H1 (cell line): ENCODE data around the gene PLXDC2. TPM values are rescaled to one million over a fixed set of nuclear protein-coding genes. Genes with fewer than 3 reads are reported as not detected.

Source experiments
- CTCF ChIA-PET: fragments of 300-600 bp; sonication (Branson Sonifier 250); formaldehyde crosslinking; loops from one replicate; lab custom pipeline; 2021; ENCODE audit not compliant: partially characterized antibody; lab: Charles Lee
- POLR2A ChIA-PET: fragments of 300-600 bp; sonication (Branson Sonifier 250); formaldehyde crosslinking; loops from one replicate; lab custom pipeline; 2021; ENCODE audit warnings: inconsistent platforms; ENCODE audit not compliant: partially characterized antibody; lab: Charles Lee
- DNase-seq, 2 experiments: peaks; one replicate each; pipeline versions ENCODE4 v3.0.0 to v3.0.0-alpha.2; 2010 to 2022; ENCODE audit warnings: low spot score in 2 of 2, low read depth in 1 of 2, mixed read lengths in 1 of 2
- FAIRE-seq: peaks from 2 replicates; lab custom pipeline; 2011; peaks lifted over from hg19 to GRCh38; lab: Jason Lieb, UNC
- H2AFZ ChIP-seq: 2 replicates; pipeline ENCODE4 v1.8.1; 2012; ENCODE audit warnings: low read length, inconsistent platforms
- H2AK5ac ChIP-seq: 2 replicates; pipeline ENCODE4 v1.6.1; 2013; ENCODE audit warnings: low read depth, low read length
- H2BK120ac ChIP-seq: replicated peaks from 2 replicates; pipeline ENCODE3; 2013; ENCODE audit warnings: low read depth, low read length, inconsistent platforms
- H2BK12ac ChIP-seq: 2 replicates; pipeline ENCODE4 v1.6.1; 2013; ENCODE audit warnings: low read depth, low read length
- H2BK15ac ChIP-seq: 2 replicates; pipeline ENCODE4 v1.6.1; 2013; ENCODE audit warnings: low read length
- H2BK20ac ChIP-seq: 2 replicates; pipeline ENCODE4 v1.6.1; 2013; ENCODE audit warnings: low read length
- H2BK5ac ChIP-seq: 2 replicates; pipeline ENCODE4 v1.6.1; 2013; ENCODE audit warnings: low read depth, low read length
- H3K14ac ChIP-seq: 2 replicates; pipeline ENCODE4 v1.6.1; 2013; ENCODE audit warnings: inconsistent platforms; ENCODE audit not compliant: insufficient read length
- H3K18ac ChIP-seq: 2 replicates; pipeline ENCODE4 v1.6.1; 2013; ENCODE audit warnings: low read length; ENCODE audit errors: extremely low read depth
- H3K23ac ChIP-seq: 2 replicates; pipeline ENCODE4 v1.6.1; 2013; ENCODE audit warnings: inconsistent platforms; ENCODE audit not compliant: insufficient read length
- H3K23me2 ChIP-seq: 2 replicates; pipeline ENCODE4 v1.6.1; 2013; ENCODE audit warnings: low read depth, low read length
- H3K27ac ChIP-seq: 2 replicates; pipeline ENCODE4 v1.6.1; 2011; ENCODE audit warnings: low read depth, low read length, inconsistent platforms
- H3K27me3 ChIP-seq, 4 experiments: replicated peaks in 1 of 4; 1 replicate in 1 of 4; 2 replicates in 3 of 4; pipeline versions ENCODE4 v1.6.1 to v1.8.1; 2011 to 2013; ENCODE audit warnings: low read length in 3 of 4, mild to moderate bottlenecking in 3 of 4, inconsistent platforms in 2 of 4, mixed read lengths in 2 of 4, moderate library complexity in 1 of 4; ENCODE audit not compliant: control insufficient read depth in 3 of 4, insufficient read depth in 3 of 4; ENCODE audit errors: extremely low read depth in 1 of 4
- H3K36me3 ChIP-seq, 4 experiments: 2 replicates each; pipeline versions ENCODE4 v1.6.1 to v1.8.1; 2011 to 2013; ENCODE audit warnings: mild to moderate bottlenecking in 4 of 4, low read length in 3 of 4, moderate library complexity in 2 of 4, control low read depth in 1 of 4, inconsistent platforms in 1 of 4; ENCODE audit not compliant: insufficient read depth in 4 of 4, control insufficient read depth in 2 of 4
- H3K4ac ChIP-seq: replicated peaks from 2 replicates; pipeline ENCODE3; 2013; ENCODE audit warnings: low read length, low read depth, mixed read lengths, inconsistent platforms; ENCODE audit not compliant: insufficient read length
- H3K4me1 ChIP-seq, 4 experiments: replicated peaks in 1 of 4; 1 replicate in 1 of 4; 2 replicates in 3 of 4; pipeline versions ENCODE4 v1.6.1 to v1.8.1; 2011 to 2013; ENCODE audit warnings: low read length in 3 of 4, inconsistent platforms in 2 of 4, mixed read lengths in 1 of 4; ENCODE audit not compliant: insufficient read depth in 4 of 4, control insufficient read depth in 3 of 4
- H3K4me2 ChIP-seq, 2 experiments: 2 replicates each; pipeline versions ENCODE4 v1.6.1 to v1.8.1; 2011 to 2013; ENCODE audit warnings: low read depth in 2 of 2, low read length in 2 of 2, control low read depth in 1 of 2, inconsistent platforms in 1 of 2, mild to moderate bottlenecking in 1 of 2; ENCODE audit not compliant: insufficient read depth in 1 of 2
- H3K4me3 ChIP-seq, 4 experiments: fragments of 200-600, 300-600 bp in 1 of 4; sonication (generic), shearing (Covaris generic), sonication (Bioruptor Twin) in 1 of 4; 2 replicates each; pipeline versions ENCODE4 v1.5.1 to v1.8.1; 2011 to 2016; ENCODE audit warnings: low read length in 4 of 4, low read depth in 3 of 4, control low read depth in 2 of 4, inconsistent platforms in 2 of 4, mild to moderate bottlenecking in 2 of 4, mixed read lengths in 1 of 4, moderate library complexity in 1 of 4; ENCODE audit not compliant: insufficient read depth in 2 of 4; ENCODE audit errors: extremely low read depth in 1 of 4
- H3K56ac ChIP-seq: replicated peaks from 2 replicates; pipeline ENCODE3; 2013; ENCODE audit warnings: low read depth, mild to moderate bottlenecking, mixed read lengths, low read length, inconsistent platforms; ENCODE audit not compliant: insufficient read length
- H3K79me1 ChIP-seq: 2 replicates; pipeline ENCODE4 v1.6.1; 2013; ENCODE audit warnings: low read depth, low read length, control low read depth
- H3K79me2 ChIP-seq, 2 experiments: 2 replicates each; pipeline versions ENCODE4 v1.6.1 to v1.8.1; 2012 to 2013; ENCODE audit warnings: low read length in 2 of 2, mild to moderate bottlenecking in 2 of 2, inconsistent platforms in 1 of 2; ENCODE audit not compliant: insufficient read depth in 2 of 2, control insufficient read depth in 1 of 2
- H3K9ac ChIP-seq, 4 experiments: replicated peaks in 1 of 4; 1 replicate in 1 of 4; 2 replicates in 3 of 4; pipeline versions ENCODE4 v1.6.1 to v1.8.1; 2011 to 2013; ENCODE audit warnings: low read depth in 3 of 4, low read length in 3 of 4, control low read depth in 2 of 4, mild to moderate bottlenecking in 2 of 4, moderate library complexity in 2 of 4, inconsistent platforms in 1 of 4; ENCODE audit errors: extremely low read depth in 1 of 4
- H3K9me3 ChIP-seq, 2 experiments: 2 replicates each; pipeline versions ENCODE4 v1.6.1 to v1.8.1; 2012 to 2013; ENCODE audit warnings: mild to moderate bottlenecking in 2 of 2, moderate library complexity in 2 of 2, control low read depth in 1 of 2, inconsistent platforms in 1 of 2, low read depth in 1 of 2, low read length in 1 of 2, mixed read lengths in 1 of 2; ENCODE audit not compliant: insufficient read depth in 2 of 2
- H4K20me1 ChIP-seq, 2 experiments: replicated peaks in 1 of 2; 2 replicates each; pipeline versions ENCODE3 to v1.8.1; 2011 to 2013; ENCODE audit warnings: inconsistent platforms in 2 of 2, low read length in 2 of 2, mild to moderate bottlenecking in 1 of 2; ENCODE audit not compliant: insufficient read depth in 2 of 2, control insufficient read depth in 1 of 2
- H4K5ac ChIP-seq: 2 replicates; pipeline ENCODE4 v1.6.1; 2013; ENCODE audit warnings: low read length, low read depth, mixed read lengths, inconsistent platforms; ENCODE audit not compliant: insufficient read length
- H4K8ac ChIP-seq: 2 replicates; pipeline ENCODE4 v1.8.0; 2013; ENCODE audit warnings: mild to moderate bottlenecking, moderate library complexity, low read length, inconsistent platforms; ENCODE audit not compliant: insufficient read depth; ENCODE audit errors: extremely low read depth
- H4K91ac ChIP-seq: replicated peaks from 2 replicates; pipeline ENCODE3; 2013; ENCODE audit warnings: low read length, mixed read lengths, inconsistent platforms; ENCODE audit not compliant: insufficient read length
- ATF2 ChIP-seq: IDR thresholded peaks from 2 replicates; pipeline ENCODE4 v1.6.1; 2012; ENCODE audit warnings: low read length, inconsistent platforms
- CBX8 ChIP-seq: fragments of 300-800, 300-1000 bp; sonication (generic); IDR thresholded peaks from 2 replicates; pipeline ENCODE4 v1.7.1; 2016; ENCODE audit warnings: low read depth, low read length, borderline replicate concordance
- CHD2 ChIP-seq: IDR thresholded peaks from 2 replicates; pipeline ENCODE4 v1.6.1; 2012; ENCODE audit warnings: low read length, improper control_type of control experiment
- EP300 ChIP-seq, 2 experiments: IDR thresholded peaks; 1 replicate in 1 of 2; 2 replicates in 1 of 2; pipeline ENCODE4 v1.6.1; 2011 to 2012; ENCODE audit warnings: low read depth in 2 of 2, low read length in 2 of 2, mild to moderate bottlenecking in 2 of 2, borderline replicate concordance in 1 of 2, inconsistent platforms in 1 of 2, moderate library complexity in 1 of 2
- EZH2 ChIP-seq: fragments of 200-600 bp; sonication (generic); IDR thresholded peaks from 2 replicates; pipeline ENCODE4 v1.7.1; 2012; ENCODE audit warnings: low read depth, mild to moderate bottlenecking, moderate library complexity, low read length, inconsistent platforms; ENCODE audit not compliant: severe bottlenecking
- HDAC6 ChIP-seq: IDR thresholded peaks from one replicate; pipeline ENCODE4 v1.7.1; 2012; ENCODE audit warnings: low read depth, mild to moderate bottlenecking, inconsistent platforms, low read length, moderate library complexity
- JUND ChIP-seq: IDR thresholded peaks from 2 replicates; pipeline ENCODE4 v1.6.1; 2011; ENCODE audit warnings: mild to moderate bottlenecking, improper control_type of control experiment, low read length
- KDM5A ChIP-seq: fragments of 200-600 bp; IDR thresholded peaks from 2 replicates; pipeline ENCODE4 v1.7.1; 2012; ENCODE audit warnings: mild to moderate bottlenecking, low read length, inconsistent platforms, mixed read lengths
- POLR2A ChIP-seq, 2 experiments: IDR thresholded peaks; 1 replicate in 1 of 2; 2 replicates in 1 of 2; pipeline ENCODE4 v1.6.1; 2011; ENCODE audit warnings: low read depth in 2 of 2, low read length in 2 of 2, mild to moderate bottlenecking in 2 of 2; ENCODE audit errors: control extremely low read depth in 1 of 2
- TBP ChIP-seq: IDR thresholded peaks from 2 replicates; pipeline ENCODE4 v1.6.1; 2011; ENCODE audit warnings: low read depth, low read length, improper control_type of control experiment
- TEAD4 ChIP-seq: IDR thresholded peaks from 2 replicates; pipeline ENCODE4 v1.6.1; 2012; ENCODE audit warnings: low read depth, low read length, inconsistent platforms, mixed read lengths
- WGBS, 2 experiments: shearing (Covaris generic) in 1 of 2; methylation state at CpG; one replicate each; pipeline versions ENCODE4 v1.1.6 to v1.1.7; 2013 to 2015; ENCODE audit warnings: low lambda C conversion rate in 2 of 2, mixed read lengths in 2 of 2, inconsistent platforms in 1 of 2, low coverage in 1 of 2, missing lambda C conversion rate in 1 of 2; ENCODE audit not compliant: insufficient replicate concordance in 2 of 2, insufficient coverage in 1 of 2, insufficient read length in 1 of 2; ENCODE audit errors: extremely low coverage in 1 of 2, missing lambda C conversion rate in 1 of 2; 5-methylcytosine and 5-hydroxymethylcytosine counted together
- polyA plus RNA-seq, 7 experiments: library from polyadenylated mRNA; depleted of rRNA in 3 of 7; stranded (reverse) in 5 of 7; unstranded in 2 of 7; fragments of >200 nt in 5 of 7; fragments of 200-250 nt in 2 of 7; gene quantifications; 1 replicate in 5 of 7; 2 replicates in 1 of 7; 4 replicates in 1 of 7; pipeline versions ENCODE4 v1.2.1 to v1.2.3, GENCODE V29; 2011 to 2013; ENCODE audit warnings: missing spikeins in 2 of 7, mixed read lengths in 2 of 7
- total RNA-seq: library from RNA; stranded (reverse); fragmentation: NEBNext Ultra II Directional; extraction: Animal tissue kit (Norgen Biotek cat#: 25700); gene quantifications from 2 replicates; pipeline ENCODE4 v1.2.1, GENCODE V29; 2021

Gene PLXDC2
- total and polyA plus RNA-seq, 2 of the 8 experiments (the other 6 are each of a cell fraction or from before 2014, with no cell fraction given), result 23.0 to 40.5 TPM

- Histone ChIP-seq H3K56ac (no peak overlapping the region), H3K4me2 (no peak overlapping the region)
- FAIRE-seq, result no peak
Observed at GRCh38 chr10:19889256-19889655, 73.0 kb downstream of the PLXDC2 start.

More at GRCh38 chr10:19889256-19889655, 73.0 kb downstream of the PLXDC2 start:
- Histone ChIP-seq H3K79me1 (no peaks in the 10 kb centered on the region), H4K5ac (no peak overlapping the region), H2BK120ac (no peak overlapping the region), H2BK12ac (no peak overlapping the region), H3K79me2 (peaks cover 0 to 69% of the 10 kb centered on the region in 2 experiments; a peak in 3 of 4 replicates), H4K20me1 (peaks cover 0 to 3% of the 10 kb centered on the region in 2 experiments), H3K36me3 (no peaks in the 10 kb centered on the region), H3K4ac (no peak overlapping the region), H3K14ac (no peak overlapping the region), H3K9ac (no peak overlapping the region), H4K91ac (no peak overlapping the region), H3K23me2 (no peaks in the 10 kb centered on the region), H3K27me3 (no peaks in the 10 kb centered on the region), H3K4me3 (no peak overlapping the region), H3K9me3 (no peaks in the 10 kb centered on the region), H3K4me1 (peaks cover 0 to 9% (median 1%) of the 10 kb centered on the region in 4 experiments; a peak in 4 of 7 replicates), H3K23ac (no peak overlapping the region), H3K18ac (no peak overlapping the region), H2BK20ac (no peak overlapping the region), H2AFZ (no peak overlapping the region), H2BK15ac (no peak overlapping the region), H2BK5ac (no peak overlapping the region), H3K27ac (no peak overlapping the region), H2AK5ac (no peak overlapping the region), H4K8ac (no peak overlapping the region)
- DNase-seq, result no peak
- TF ChIP-seq CHD2 (no peak), ATF2 (no peak), POLR2A (IDR thresholded peaks at IDR 0.05; ENCODE audit: control extremely low read depth in 1 of 2, low read depth in 2 of 2, low read length in 2 of 2) (no peak), EP300 (IDR thresholded peaks at IDR 0.05; ENCODE audit: borderline replicate concordance in 1 of 2, low read depth in 2 of 2, low read length in 2 of 2) (no peak), EZH2 (no peak), JUND (no peak), TBP (no peak), TEAD4 (no peak), KDM5A (no peak), CBX8 (no peak), HDAC6 (no peak)
- CTCF ChIA-PET, result no interaction called here
- 86% methylated on average over 2 of the region's 2 CpGs; no CpG with 5 or more reads in 1 of the 2 experiments for WGBS, 2 experiments
- POLR2A ChIA-PET, result no interaction called here
